TTC549 (cell line): ENCODE measurements around the gene CRISPLD2.
"Not testable (repeated sequence)": the region's sequence is repeated elsewhere in the genome, so short reads cannot be mapped to it uniquely, and the experiment has no call there.

Experiments used
- FAIRE-seq: peaks from 2 replicates; lab custom pipeline; 2012; peaks lifted over from hg19 to GRCh38; lab: Jason Lieb, UNC

Gene CRISPLD2

DNA sequence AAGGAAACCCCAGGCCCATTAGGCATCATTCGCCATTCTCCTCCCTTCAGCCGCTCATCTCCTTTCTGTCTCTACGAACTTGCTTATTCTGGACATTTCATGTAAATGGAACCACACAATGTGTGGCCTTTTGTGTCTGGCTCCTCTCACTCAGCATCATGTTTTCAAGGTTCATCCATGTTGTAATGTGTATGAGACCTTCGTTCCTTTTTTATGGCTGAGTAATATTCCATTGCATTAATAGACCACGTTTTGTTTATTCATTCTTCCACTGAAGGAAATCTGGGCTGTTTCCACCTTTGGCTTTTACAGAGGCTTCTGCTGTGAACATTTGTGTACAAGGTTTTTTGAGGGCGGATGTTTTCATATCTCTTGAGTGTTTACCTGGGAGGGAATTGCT lies 3.2 kb downstream of the CRISPLD2 start:
- no peak for FAIRE-seq

DNA sequence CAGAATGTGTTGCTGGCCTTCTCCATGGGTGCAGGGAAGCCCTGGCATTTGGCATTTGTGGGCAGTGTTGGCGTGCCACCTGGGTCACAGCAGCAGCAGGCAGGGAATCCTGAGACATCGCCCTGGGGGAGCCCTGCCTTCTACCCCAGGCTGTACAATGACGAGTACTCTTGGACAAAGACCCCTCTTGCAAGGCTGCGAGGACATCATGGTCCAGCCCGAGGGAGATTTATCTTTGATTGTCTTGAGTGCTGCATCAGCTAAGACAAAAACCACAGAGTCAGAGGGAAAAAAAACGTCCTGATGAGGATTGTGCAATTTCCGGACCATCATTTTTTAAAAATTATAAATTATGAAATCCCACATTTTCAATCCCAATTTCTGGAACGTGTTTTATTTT lies 3.7 kb downstream of the CRISPLD2 start:
- no peak for FAIRE-seq

DNA sequence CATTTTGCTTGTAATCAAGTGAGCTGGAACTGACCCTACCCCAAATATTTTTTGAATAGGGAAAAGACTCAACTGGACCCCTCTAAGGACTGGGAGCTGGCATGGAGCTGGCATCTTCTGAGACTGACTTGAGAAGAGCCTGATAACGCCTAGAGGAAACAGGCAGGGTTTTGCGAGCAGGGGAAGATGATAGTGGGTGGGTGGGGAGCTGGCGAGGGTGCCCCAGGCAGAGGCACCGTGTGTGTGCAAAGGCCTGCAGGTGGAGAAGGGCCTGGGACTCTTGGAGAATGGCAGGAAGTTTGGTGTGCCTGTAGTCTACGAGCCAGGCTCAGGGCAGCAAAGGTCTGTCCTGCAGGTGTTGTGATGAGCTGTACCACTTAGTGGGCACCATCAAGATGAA lies 4.1 kb downstream of the CRISPLD2 start:
- FAIRE-seq: no peak

DNA sequence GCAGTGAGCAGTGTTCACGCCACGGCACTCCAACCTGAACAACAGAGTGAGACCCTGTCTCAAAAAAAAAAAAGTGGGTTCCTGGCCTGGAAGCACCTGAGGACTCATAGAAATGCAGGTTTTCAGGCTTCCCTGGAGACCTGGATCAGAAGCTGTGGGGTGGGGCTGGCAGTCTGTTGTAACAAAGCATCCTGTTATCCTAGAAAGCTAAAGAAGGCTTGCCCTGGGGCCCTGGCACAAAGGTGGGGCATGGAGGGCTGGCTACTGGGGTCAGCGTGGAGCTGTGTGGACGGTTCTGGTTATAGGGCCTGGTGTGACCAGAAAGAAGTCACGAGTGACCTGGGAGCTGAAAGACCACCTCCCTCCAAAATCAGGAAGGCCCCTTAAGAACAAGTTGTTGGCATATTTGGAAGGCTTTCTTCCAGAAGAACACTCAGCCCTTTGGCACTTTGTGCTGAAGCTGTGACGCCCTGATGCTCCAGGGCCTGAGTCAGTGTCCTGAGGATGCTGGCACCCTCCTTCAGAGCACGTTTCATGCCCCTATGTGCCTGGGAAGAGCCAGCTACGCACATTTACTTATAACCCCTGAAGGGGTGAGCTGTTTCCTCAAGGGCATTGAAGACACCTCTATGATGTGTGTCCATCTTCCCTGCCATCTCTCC lies 6.2 kb downstream of the CRISPLD2 start:
- no peak for FAIRE-seq

DNA sequence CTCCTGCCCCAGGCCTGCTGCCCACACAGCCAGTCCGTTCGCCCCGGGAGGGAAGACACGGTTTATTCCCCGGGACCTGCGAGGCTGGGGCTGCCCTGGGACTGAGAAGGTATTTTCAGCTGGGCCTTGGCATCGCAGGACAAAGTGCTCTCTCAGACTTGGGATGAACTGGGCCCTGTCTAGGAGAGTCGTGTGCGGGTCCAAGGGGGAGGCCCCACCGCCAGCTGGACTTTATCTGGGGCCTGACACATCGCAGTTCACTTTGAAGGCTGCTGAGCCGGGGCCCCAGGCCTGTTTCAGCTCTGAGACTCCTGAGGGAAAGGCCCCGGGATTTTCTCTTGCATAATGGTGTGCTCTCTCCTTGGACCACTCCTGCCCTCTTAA lies 6.8 kb downstream of the CRISPLD2 start:
- no peak for FAIRE-seq

DNA sequence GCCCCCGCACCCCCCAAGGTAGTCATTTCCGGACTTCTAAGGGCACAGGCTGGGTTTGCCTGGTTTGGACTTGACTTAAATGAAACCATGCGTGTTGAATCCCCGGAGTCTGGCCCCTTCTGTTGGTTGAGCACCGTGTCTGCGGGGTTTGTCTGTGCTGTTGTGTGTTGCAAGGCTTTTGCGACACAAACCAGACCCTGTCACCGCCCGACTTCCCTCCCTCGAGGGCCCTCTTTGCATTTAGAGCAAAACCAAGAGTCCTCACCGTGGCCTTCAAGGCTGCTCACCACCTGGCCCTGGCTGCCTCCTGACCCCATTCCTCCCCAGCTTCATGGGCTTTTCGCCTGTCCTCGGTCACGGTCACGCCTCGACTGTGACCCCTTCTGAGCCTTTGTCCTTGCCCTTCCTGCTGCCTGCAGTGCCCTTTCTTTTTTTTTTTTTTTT lies 7.4 kb downstream of the CRISPLD2 start:
- FAIRE-seq: no peak

DNA sequence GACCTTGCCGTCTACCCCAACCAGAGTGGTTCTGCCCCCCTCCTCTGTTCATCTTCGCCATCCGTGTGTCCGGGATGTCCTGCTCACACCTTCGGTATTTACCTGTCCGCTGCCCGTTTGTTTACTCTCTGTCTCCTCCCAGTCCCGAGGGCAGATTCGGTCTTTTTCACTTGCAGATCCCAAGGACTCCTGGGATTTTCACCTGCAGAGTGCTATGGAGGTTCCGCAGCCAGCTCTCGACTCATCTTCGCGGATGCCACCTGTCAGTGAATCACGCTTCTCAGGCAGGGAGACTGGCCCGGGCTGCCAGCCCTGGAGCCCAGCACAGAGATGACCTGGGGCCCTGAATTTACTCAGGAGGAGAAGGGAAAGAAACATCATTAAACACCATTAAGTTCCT lies 8.1 kb downstream of the CRISPLD2 start:
- no peak for FAIRE-seq

DNA sequence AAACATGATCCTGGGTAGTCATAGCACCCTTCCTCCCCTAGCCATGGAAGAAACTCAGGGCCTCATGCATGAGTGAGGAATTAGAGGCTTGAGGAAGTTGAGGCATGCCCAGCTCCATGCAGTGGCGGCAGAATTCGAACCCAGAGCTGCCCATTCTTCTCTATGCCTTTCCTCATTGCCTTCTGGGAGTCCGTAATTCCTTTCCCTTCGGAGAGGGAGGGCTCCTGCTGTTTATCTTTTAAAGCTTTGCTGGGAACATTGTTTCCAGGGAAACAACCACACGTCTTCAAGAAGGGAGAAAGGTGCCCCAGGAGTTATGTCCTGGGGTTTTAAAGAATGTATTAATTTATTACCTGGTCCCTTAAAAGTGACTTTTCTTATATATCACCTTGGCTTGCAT lies 8.5 kb downstream of the CRISPLD2 start:
- no peak for FAIRE-seq

DNA sequence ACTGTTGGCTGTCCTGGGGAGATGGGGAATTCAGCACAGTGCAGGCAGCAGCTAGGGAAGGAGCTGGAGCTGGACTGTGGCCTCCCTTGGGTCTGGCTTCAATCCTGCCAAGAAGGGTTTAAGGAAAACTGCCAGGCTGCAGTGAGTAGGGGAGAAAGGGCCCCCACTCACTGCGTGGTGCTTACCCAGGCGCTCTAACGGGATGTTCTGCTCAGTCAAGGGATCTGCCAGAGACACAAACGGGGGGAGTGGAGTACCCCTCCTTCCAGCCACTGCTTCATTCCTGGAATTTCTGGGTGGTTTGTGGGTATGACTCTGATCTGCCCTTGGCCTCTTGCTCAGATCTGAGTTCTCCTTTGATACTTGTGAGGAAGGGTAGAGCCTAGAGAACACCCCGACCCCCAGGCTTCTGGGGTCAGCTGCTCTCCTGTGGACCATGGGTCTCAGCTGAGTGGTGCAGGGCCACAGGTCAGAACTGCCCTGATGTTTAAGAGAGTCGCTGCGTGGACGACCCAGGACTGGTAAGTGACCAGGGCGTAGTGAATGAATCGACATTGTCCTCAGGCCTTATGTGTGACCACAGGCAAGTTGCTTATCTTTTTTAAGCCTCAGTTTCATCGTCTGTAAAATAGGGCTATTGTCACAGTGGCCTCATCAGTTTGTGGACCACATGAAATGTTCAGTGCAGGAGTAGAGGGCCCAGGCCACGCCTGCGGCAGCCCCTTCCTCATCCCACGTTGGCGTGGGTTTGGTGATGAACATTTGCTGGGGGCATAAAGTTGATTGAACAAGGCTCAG lies 9.6 kb downstream of the CRISPLD2 start:
- no peak for FAIRE-seq

DNA sequence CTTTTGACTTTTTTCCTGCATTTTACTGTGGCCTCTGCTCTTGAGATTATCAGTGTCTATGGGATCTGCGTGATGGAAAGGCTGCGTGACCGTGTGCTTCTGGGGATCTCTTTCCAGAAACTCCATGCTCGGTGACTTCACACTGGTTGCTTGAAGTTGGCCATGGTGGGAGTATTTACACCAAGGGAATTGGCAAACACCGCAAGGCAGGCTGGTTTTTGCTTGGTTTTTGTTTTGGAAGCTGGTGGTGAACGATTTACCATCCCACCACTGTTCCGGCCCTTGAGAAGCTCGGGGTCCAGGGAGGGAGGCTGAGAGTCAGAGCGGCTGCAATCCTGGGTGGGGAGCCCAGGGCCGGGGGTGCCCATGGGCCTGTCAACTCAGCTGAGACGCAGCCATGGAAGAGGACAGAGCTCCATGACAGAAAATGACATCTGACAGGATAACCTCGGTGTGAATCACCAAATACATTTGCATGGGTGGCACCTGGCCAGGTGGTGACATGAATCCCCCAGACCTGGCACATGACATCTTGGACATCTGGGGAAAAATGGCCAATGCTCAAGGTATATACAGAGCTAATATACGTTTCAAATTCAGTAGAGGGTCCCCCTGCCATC lies 11.1 kb downstream of the CRISPLD2 start:
- no peak for FAIRE-seq

DNA sequence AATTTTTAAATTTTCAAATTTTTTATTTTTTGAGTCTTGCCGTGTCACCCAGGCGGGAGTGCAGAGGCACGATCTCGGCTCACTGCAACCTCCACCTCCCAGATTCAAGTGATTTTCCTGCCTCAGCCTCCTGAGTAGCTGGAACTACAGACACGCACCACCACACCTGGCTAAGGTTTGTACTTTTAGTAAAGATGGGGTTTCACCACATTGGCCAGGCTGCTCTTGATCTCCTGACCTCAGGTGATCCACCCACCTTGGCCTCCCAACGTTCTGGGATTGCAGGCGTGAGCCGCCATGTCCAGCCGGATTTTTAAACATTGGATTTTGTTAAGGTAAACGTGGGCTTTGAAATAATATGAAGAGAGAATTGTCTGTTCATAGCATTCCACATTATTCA lies 11.9 kb downstream of the CRISPLD2 start:
- FAIRE-seq: not testable (repeated sequence)

DNA sequence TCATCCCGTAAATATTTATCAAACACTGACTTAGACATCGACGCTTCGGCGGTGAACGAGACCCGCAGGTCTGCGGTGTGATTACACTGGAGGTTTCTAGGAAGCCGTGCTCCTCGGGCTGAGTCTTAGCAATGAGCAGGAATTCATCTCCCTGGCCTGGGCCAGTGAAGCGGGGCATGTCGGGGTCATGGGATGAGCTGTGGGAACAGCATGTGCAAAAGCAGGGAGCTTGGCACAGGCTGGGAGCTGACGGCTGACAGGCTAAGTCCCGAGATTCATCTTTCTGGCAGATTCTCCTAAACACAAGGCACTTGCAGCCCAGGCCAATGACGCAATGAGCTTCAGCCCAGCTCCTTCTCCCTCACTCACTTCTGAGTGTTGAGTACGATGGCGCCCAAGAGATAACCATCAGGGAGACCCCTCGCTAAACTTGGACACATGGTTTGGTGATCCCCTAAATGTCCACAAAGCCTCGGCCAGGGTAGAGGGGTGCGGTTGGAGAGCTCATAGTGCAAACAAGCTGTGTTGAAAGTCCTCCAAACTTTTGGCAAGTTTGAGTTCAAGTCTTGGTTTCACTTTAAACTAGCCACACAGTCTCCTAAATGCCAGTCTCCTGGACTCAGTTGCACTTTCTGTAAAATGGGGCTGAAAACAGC lies 12.8 kb downstream of the CRISPLD2 start:
- no peak for FAIRE-seq

DNA sequence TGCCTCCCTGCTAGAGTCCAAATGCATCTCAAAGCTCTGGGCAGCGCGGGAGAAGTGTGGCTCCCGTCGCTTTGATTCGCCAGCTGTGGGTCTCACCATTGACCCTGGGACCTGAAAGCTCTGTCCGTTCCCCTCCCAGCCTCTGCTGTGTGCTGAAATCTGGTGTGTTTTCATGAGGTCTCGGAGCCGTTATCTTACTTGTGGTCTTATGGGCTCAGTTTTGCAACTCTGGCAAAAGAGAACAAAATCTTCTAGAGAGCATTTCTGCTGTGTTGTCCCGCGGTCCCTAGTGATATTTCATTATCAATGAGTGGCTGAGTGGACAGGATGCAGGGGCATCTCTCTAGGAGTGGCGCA lies 13.3 kb downstream of the CRISPLD2 start:
- no peak for FAIRE-seq

DNA sequence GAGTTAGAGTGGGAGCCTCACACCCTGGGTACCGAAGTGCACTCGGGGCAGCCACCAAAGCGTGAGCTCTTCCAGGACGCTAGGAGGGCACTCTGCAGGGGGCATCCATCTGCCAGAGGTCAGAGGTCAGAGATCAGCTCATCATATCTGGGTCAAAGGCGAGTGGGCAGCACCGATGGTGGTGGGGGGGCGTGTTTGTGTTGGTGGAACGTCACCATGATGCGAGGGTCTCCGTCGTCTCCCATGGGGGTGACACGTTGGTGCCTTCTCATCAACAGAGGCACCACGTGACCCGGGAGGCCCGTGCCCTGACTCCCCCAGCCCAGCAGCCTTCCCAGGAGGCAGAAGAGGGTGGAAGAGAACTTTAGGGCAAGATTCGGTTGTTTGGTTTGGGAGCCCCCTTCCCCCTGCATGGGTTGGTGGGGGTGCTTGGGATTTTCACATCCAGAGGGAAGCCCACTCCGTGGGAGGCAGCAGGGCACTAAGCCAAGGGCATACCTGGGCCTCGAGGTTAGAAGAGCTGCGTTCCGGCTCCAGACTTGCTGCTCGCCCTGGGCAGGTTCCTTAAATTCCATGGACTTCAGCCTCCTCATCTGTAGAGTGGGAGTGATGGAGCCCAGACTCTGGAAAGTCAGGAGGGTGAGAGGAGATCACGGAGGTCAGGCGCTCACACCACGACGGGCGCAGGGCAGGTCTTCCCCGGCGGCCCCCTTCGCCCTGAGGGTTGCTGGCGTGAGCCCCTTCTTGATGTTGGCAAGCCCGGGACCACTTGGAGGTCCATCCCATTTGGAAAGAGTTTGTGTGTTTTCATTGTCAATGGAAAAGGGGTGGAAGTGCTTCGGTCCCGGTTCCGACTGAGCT lies 14.0 kb downstream of the CRISPLD2 start:
- no peak for FAIRE-seq

DNA sequence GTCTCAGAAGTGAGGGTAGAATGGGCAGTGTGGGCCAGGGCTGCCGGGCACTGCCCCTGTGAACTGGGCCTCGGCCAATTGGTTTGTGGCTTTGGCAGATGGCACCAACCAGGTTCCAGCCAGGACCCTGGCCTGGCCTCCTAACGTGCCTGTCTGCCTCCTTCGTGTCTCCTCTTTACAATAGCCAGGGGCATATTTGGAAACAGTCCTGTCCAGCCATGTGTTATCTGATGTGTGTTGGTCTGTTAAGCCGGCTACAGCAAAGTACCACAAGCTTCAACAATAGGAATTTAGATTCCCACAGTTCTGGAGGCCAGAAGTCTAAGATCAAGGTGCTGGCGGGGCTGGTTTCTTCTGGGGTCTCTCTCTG lies 14.6 kb downstream of the CRISPLD2 start:
- no peak for FAIRE-seq

DNA sequence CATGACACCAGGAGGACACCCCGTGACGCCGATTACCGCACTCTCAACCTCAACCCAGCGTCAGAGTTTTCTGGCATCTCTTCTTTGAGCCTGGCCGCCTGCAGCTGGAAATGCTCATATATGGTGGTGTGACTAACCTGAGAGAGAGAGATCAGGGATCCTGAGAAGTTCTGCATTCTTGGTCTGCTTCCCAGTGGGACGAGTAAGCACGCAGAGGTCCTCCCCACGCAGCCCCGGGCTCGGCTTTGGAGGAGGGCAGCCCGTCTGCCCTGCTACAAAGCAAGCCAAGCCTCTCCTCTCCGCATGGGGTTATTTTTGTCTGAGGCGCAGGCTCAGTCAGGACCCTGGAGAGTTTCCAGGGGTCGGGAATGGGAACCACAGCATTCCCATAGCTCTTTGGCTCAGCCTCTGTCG lies 16.5 kb downstream of the CRISPLD2 start:
- FAIRE-seq: no peak

DNA sequence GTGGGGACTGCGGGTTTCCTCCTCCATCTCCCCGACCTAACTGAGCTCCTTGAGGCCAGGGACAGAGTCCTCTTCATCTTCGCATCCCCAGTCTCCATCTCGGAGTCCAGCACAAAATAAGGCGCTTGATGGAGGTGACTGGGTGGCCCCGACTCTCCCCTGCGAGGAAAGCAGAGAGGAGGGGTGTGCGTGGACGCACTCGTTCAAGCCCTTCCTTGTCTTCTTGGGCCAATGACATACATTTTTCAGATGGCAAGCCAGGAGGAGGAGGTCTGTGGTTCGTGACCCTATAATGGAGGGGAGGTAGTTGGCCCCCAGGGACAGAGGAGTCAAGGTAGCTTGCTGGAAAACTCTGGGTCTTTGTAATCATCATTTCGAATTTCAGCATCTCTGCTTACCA lies 17.2 kb downstream of the CRISPLD2 start:
- FAIRE-seq: no peak

DNA sequence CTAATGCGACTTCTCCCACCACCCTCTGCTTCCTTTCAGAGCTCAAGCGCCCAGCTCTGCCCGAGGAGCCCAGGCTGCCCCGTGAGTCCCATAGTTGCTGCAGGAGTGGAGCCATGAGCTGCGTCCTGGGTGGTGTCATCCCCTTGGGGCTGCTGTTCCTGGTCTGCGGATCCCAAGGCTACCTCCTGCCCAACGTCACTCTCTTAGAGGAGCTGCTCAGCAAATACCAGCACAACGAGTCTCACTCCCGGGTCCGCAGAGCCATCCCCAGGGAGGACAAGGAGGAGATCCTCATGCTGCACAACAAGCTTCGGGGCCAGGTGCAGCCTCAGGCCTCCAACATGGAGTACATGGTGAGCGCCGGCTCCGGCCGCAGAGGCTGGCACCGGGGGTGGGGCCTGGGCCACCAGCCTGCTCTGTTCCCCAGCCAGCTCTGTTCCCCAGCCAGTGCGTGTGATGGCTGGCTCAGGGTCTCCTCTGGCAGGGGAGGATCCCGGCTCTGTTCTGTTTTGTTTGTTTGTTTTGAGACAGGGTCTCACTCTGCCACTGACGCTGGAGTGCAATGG lies 18.7 kb downstream of the CRISPLD2 start:
- no peak for FAIRE-seq

DNA sequence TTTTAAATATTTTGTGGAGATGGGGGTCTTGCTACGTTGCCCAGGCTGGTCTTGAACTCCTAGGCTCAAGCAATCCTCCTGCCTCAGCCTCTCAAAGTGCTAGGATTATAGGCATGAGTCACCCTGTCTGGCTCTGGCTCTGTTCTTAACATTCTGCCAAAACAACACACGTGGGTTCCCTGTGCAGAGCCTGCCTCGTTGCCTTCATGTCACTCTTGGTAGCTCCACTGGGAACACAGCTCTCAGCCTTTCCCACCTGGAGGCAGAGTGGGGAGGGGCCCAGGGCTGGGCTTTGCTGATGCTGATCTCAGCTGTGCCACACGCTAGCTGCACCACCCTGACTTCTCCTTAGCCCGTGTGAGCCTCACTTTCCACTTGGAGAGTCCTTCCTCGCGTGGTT lies 19.3 kb downstream of the CRISPLD2 start:
- FAIRE-seq: no peak

DNA sequence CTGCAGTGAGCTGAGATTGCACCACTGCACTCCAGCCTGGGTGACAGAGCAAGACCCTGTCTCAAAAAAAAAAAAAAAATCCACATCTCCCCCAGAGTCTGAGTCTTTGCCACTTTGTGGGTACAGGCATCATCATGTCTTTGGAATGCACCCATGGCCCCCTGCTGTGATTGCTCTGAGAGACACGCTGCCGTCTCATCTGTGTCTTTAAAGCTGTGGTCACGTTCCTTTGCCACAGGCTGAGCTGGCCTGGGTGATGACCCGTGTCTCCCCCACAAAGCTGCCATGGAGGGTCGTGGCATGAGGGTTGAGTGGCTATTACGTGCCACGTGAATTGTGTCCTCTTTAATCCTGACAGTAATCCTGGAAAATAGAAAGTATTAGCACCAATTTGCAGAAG lies 20.2 kb downstream of the CRISPLD2 start:
- FAIRE-seq: no peak

DNA sequence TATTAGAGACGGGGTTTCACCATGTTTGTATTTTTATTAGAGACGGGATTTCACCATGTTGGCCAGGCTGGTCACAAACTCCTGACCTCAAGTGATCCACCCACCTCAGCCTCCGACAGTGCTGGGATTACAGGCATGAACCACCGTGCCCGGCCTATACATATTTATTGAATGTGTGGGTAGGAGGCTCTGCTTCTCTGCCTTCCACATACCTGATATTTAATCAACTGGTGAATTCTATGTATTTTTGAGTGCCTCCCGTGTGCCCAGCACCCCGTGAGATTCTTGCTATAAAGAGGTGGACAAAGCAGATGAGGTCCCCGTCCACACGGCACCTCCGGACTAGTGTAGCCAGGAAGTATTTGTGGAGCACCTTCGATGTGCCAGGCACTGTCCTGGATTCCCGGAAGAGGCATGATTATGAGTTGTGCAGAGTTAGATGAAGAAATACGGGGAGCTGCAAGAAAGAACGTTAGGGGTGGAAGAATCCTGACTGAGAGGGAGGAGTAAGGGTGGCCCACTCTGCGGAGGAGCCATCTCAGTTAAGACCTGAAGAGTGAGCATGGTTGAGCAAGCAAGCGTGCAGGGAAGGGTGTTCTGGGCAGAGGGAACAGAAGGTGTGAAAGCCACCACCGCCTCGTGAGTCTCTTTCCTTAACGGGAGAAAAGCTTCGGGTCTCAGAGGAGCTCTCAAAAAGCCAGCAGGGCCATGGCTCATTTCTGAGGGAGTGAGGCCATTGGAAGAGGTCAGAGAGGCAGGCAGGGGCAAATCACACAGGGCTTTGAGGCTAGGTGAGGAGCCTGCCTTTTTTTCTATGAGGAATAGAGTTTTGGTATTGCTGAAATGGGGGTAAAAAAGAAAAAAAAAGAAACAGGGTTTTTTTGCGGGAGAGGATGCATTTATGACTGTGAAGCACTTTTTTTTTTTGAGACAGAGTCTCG lies 21.2 kb downstream of the CRISPLD2 start:
- FAIRE-seq: no peak
